Islet of Langerhans (tissue), 1 donor: ENCODE measurements around the gene PTGDR2.
A peak's percentile ranks its signal among the peaks of the same experiment; 100 is the strongest.

Experiments
- FAIRE-seq: peaks from one replicate; lab custom pipeline; 2011; peaks lifted over from hg19 to GRCh38; lab: Jason Lieb, UNC

The PTGDR2 gene

GRCh38 chr11:60858731-60859464 lies 3.1 kb upstream of the PTGDR2 start:
- FAIRE-seq = no peak

- no peak for FAIRE-seq
These were observed 2.5 kb upstream of the PTGDR2 start for GRCh38 chr11:60858236-60858635.

- FAIRE-seq = no peak
These were observed 1.9 kb upstream of the PTGDR2 start for GRCh38 chr11:60857378-60858232.

GRCh38 chr11:60854847-60855725 lies 664 bp downstream of the PTGDR2 start:
- FAIRE-seq = no peak

- FAIRE-seq = no peak
These were observed 1.5 kb downstream of the PTGDR2 start for GRCh38 chr11:60854140-60854846.

GRCh38 chr11:60852982-60853950 lies 2.5 kb downstream of the PTGDR2 start:
- no peak for FAIRE-seq

- FAIRE-seq = no peak
These were observed 3.4 kb downstream of the PTGDR2 start for GRCh38 chr11:60852117-60852981.

- no peak for FAIRE-seq
These were observed 4.2 kb downstream of the PTGDR2 start for GRCh38 chr11:60851327-60852104.

GRCh38 chr11:60849641-60850520 lies 5.9 kb downstream of the PTGDR2 start:
- no peak for FAIRE-seq

- no peak for FAIRE-seq
These were observed 7.0 kb downstream of the PTGDR2 start for GRCh38 chr11:60848714-60849151.

- no peak for FAIRE-seq
These were observed 7.9 kb downstream of the PTGDR2 start for GRCh38 chr11:60847896-60848295.

GRCh38 chr11:60847281-60847680 lies 8.5 kb downstream of the PTGDR2 start:
- no peak for FAIRE-seq

GRCh38 chr11:60845338-60845737 lies 10.4 kb downstream of the PTGDR2 start:
- no peak for FAIRE-seq

GRCh38 chr11:60844870-60845221 lies 10.9 kb downstream of the PTGDR2 start:
- FAIRE-seq = peak; percentile 21

- FAIRE-seq = no peak
These were observed 11.5 kb downstream of the PTGDR2 start for GRCh38 chr11:60844045-60844869.

GRCh38 chr11:60842668-60843600 lies 12.8 kb downstream of the PTGDR2 start:
- FAIRE-seq = no peak
